Measurements from ENCODE around the gene CKAP2L.

GRCh38 chr2:112709703-112710102 is 54.7 kb downstream of the CKAP2L start:
- TF ChIP-seq POLR2A (IDR thresholded peaks at IDR 0.05) (no peak), CTCF (IDR thresholded peaks at IDR 0.05) (no peak)
